Endothelial cell of umbilical vein (primary cell): ENCODE data around the gene LIMK2. TPM values are rescaled to one million over a fixed set of nuclear protein-coding genes. Genes with fewer than 3 reads are reported as not detected.

ENCODE experiments used
- BruUV-seq: library from RNA; stranded (reverse); fragments of 400-500 nt; replicated peaks from 2 replicates; lab custom pipeline; 2021; lab: Mats Ljungman, UMichigan
- CTCF ChIA-PET: fragments of 300-600, 350-600 bp; sonication (Branson Sonifier 250); formaldehyde crosslinking; loops from one replicate; lab custom pipeline; 2021; ENCODE audit warnings: antibody characterized with exemption, inconsistent platforms; lab: Charles Lee
- POLR2A ChIA-PET: fragments of 300-600, 350-600 bp; sonication (Branson Sonifier 250); formaldehyde crosslinking; loops from one replicate; lab custom pipeline; 2021; ENCODE audit warnings: antibody characterized with exemption, inconsistent platforms; lab: Charles Lee
- DNase-seq: peaks from one replicate; pipeline ENCODE4 v3.0.0-alpha.2; 2011; ENCODE audit warnings: low read depth, low spot score
- FAIRE-seq: peaks from 2 replicates; lab custom pipeline; 2011; peaks lifted over from hg19 to GRCh38; lab: Jason Lieb, UNC
- H2AFZ ChIP-seq: 2 replicates; pipeline ENCODE4 v1.6.0; 2012; ENCODE audit warnings: low read depth, low read length, control low read depth, inconsistent platforms
- H3K27ac ChIP-seq: 2 replicates; pipeline ENCODE4 v1.5.1; 2011; ENCODE audit warnings: low read depth, mild to moderate bottlenecking, control low read depth, low read length, moderate library complexity; ENCODE audit not compliant: insufficient read depth
- H3K27me3 ChIP-seq, 2 experiments: 2 replicates each; pipeline versions ENCODE4 v1.6.0 to v1.6.1; 2011; ENCODE audit warnings: low read length in 2 of 2, mixed read lengths in 1 of 2; ENCODE audit not compliant: control insufficient read depth in 2 of 2, insufficient read depth in 2 of 2
- H3K36me3 ChIP-seq, 2 experiments: 2 replicates in 1 of 2; 3 replicates in 1 of 2; pipeline ENCODE4 v1.5.1; 2011; ENCODE audit warnings: low read length in 2 of 2, mild to moderate bottlenecking in 1 of 2, moderate library complexity in 1 of 2; ENCODE audit not compliant: control insufficient read depth in 2 of 2, insufficient read depth in 2 of 2; ENCODE audit errors: extremely low read depth in 1 of 2
- H3K4me1 ChIP-seq: 3 replicates; pipeline ENCODE4 v1.5.1; 2011; ENCODE audit warnings: mild to moderate bottlenecking, low read length; ENCODE audit not compliant: control insufficient read depth, insufficient read depth; ENCODE audit errors: extremely low read depth
- H3K4me2 ChIP-seq: 2 replicates; pipeline ENCODE4 v1.6.1; 2011; ENCODE audit warnings: low read length, control low read depth, mixed read lengths; ENCODE audit not compliant: insufficient read depth
- H3K4me3 ChIP-seq, 3 experiments: fragments of 200-600 bp in 1 of 3; sonication (generic), shearing (Covaris generic) in 1 of 3; replicated peaks in 1 of 3; 2 replicates each; pipeline ENCODE4 v1.5.1; 2011 to 2016; ENCODE audit warnings: control low read depth in 3 of 3, low read length in 3 of 3, mild to moderate bottlenecking in 2 of 3, inconsistent platforms in 1 of 3, low read depth in 1 of 3, moderate library complexity in 1 of 3; ENCODE audit not compliant: insufficient read depth in 1 of 3
- H3K79me2 ChIP-seq: 2 replicates; pipeline ENCODE4 v1.6.0; 2012; ENCODE audit warnings: low read length, inconsistent platforms; ENCODE audit not compliant: control insufficient read depth, insufficient read depth
- H3K9ac ChIP-seq: replicated peaks from 2 replicates; pipeline ENCODE3; 2011; ENCODE audit warnings: low read length, control low read depth; ENCODE audit not compliant: insufficient read depth; ENCODE audit errors: extremely low read depth
- H3K9me1 ChIP-seq: replicated peaks from 3 replicates; pipeline ENCODE4 v1.6.0; 2011; ENCODE audit warnings: mild to moderate bottlenecking, low read length; ENCODE audit not compliant: control insufficient read depth, insufficient read depth; ENCODE audit errors: extremely low read depth
- H3K9me3 ChIP-seq: replicated peaks from 2 replicates; pipeline ENCODE4 v1.5.1; 2012; ENCODE audit warnings: low read length, inconsistent platforms; ENCODE audit not compliant: control insufficient read depth, insufficient read depth
- H4K20me1 ChIP-seq: replicated peaks from 2 replicates; pipeline ENCODE3; 2011; ENCODE audit warnings: mild to moderate bottlenecking, low read length; ENCODE audit not compliant: control insufficient read depth, insufficient read depth; ENCODE audit errors: extremely low read depth
- EZH2 ChIP-seq: IDR thresholded peaks from 2 replicates; pipeline ENCODE4 v1.6.1; 2012; ENCODE audit warnings: borderline replicate concordance, low read depth, mild to moderate bottlenecking, moderate library complexity, low read length, inconsistent platforms; ENCODE audit not compliant: severe bottlenecking
- FOS ChIP-seq: IDR thresholded peaks from 2 replicates; pipeline ENCODE4 v1.6.1; 2011; ENCODE audit warnings: mild to moderate bottlenecking, low read length, moderate library complexity, borderline replicate concordance; ENCODE audit not compliant: insufficient read depth
- GATA2 ChIP-seq: IDR thresholded peaks from 2 replicates; pipeline ENCODE4 v1.7.0; 2011; ENCODE audit warnings: low read depth, mild to moderate bottlenecking, moderate library complexity, mixed read lengths, low read length; ENCODE audit not compliant: insufficient read length, insufficient read depth
- JUN ChIP-seq: IDR thresholded peaks from 2 replicates; pipeline ENCODE4 v1.6.1; 2011; ENCODE audit warnings: borderline replicate concordance, low read depth; ENCODE audit not compliant: insufficient read length, insufficient read depth
- MYC ChIP-seq: IDR thresholded peaks from one replicate; pipeline ENCODE4 v1.6.1; 2011; ENCODE audit warnings: mild to moderate bottlenecking, low read depth, low read length
- POLR2A ChIP-seq: IDR thresholded peaks from 2 replicates; pipeline ENCODE4 v1.6.1; 2012; ENCODE audit warnings: low read depth, mild to moderate bottlenecking, control low read depth, low read length
- POLR2AphosphoS5 ChIP-seq: IDR thresholded peaks from 2 replicates; pipeline ENCODE4 v1.6.1; 2012; ENCODE audit warnings: low read depth, mild to moderate bottlenecking, control low read depth, low read length, moderate library complexity; ENCODE audit not compliant: insufficient read depth
- dilution Hi-C: fragments of 300-500 bp; cut with MboI; formaldehyde crosslinking; loops from one replicate; pipeline ENCODE4 v1.15.0; 2019; ENCODE audit warnings: low sequenced_read_pairs; ENCODE audit not compliant: extremely low pct_ligation_motif_present
- intact Hi-C: fragments of 100-400 bp; cut with micrococcal nuclease; formaldehyde crosslinking; loops from one replicate; pipeline ENCODE4 v1.10.0; 2022
- polyA plus RNA-seq, 4 experiments: library from polyadenylated mRNA; depleted of rRNA in 3 of 4; stranded (reverse) in 3 of 4; unstranded in 1 of 4; fragments of >200 nt; gene quantifications; 2 replicates each; pipeline versions ENCODE4 v1.2.1 to v1.2.3, GENCODE V29; 2011 to 2012; ENCODE audit warnings: missing spikeins in 1 of 4
- total RNA-seq: library from RNA; stranded (reverse); gene quantifications from 2 replicates; pipeline ENCODE4 v1.2.3, GENCODE V29; 2021
- TF ChIP-seq, protein P1 (sequence below): IDR thresholded peaks from 2 replicates; pipeline ENCODE4 v1.6.1; 2011; ENCODE audit not compliant: insufficient read depth, insufficient read length

The LIMK2 gene
- total and polyA plus RNA-seq, 2 donors (not counting 3 experiments of a cell fraction or from before 2014, with no cell fraction given): 23.2 to 76.7 TPM

GRCh38 chr22:31238057-31238456 is 26.0 kb downstream of the LIMK2 start:
- FAIRE-seq: no peak
- Histone ChIP-seq H3K27ac (peak overlapping the region; percentile 27), H3K4me3 (no peak overlapping the region), H2AFZ (no peak overlapping the region), H3K9ac (no peak overlapping the region), H3K4me2 (no peak overlapping the region), H3K4me1 (peaks cover 76% of the 10 kb centered on the region), H3K9me1 (no peaks in the 10 kb centered on the region), H3K79me2 (peaks cover 52% of the 10 kb centered on the region), H4K20me1 (no peaks in the 10 kb centered on the region), H3K27me3 (no peaks in the 10 kb centered on the region), H3K36me3 (peaks cover 0 to 3% of the 10 kb centered on the region in 2 experiments), H3K9me3 (no peaks in the 10 kb centered on the region)
- dilution Hi-C loops (no loop called here), intact Hi-C loops (no loop called here)
- TF ChIP-seq MYC (no peak), GATA2 (no peak), POLR2AphosphoS5 (no peak), EZH2 (no peak), FOS (peak; percentile 67), JUN (peak; percentile 38)
- DNase-seq: no peak
- ChIA-PET CTCF (interaction anchor here (1.5 kb wide), 1 partner anchor 35 kb away, joined by 5 read pairs; no protein-coding TSS in a partner anchor), POLR2A (no interaction called here)
- no TSS peak for BruUV-seq

- dilution Hi-C loops (no loop called here), intact Hi-C loops (no loop called here)
- Histone ChIP-seq H3K27me3 (no peaks in the 10 kb centered on the region), H3K36me3 (peaks cover 0 to 3% of the 10 kb centered on the region in 2 experiments), H3K4me2 (no peak overlapping the region), H3K79me2 (peaks cover 51% of the 10 kb centered on the region), H4K20me1 (no peaks in the 10 kb centered on the region), H3K9me1 (no peaks in the 10 kb centered on the region), H3K27ac (no peak overlapping the region), H3K9me3 (no peaks in the 10 kb centered on the region), H3K4me3 (no peak overlapping the region), H3K9ac (no peak overlapping the region), H2AFZ (no peak overlapping the region), H3K4me1 (peaks cover 78% of the 10 kb centered on the region)
- DNase-seq (no peak), FAIRE-seq (peak; percentile 66)
- CTCF ChIA-PET: interaction anchor here (1.1 to 14.3 kb wide), 4 partner anchors 10 to 133 kb away, joined by 3 to 169 read pairs (median 6); partner anchors contain the start of genes LIMK2 and SELENOM
- BruUV-seq: no TSS peak
- no peak for TF ChIP-seq FOS
- TF ChIP-seq GATA2: peak; percentile 37
- no peak for TF ChIP-seq MYC
- no peak for TF ChIP-seq POLR2A
- TF ChIP-seq, protein P1, sequence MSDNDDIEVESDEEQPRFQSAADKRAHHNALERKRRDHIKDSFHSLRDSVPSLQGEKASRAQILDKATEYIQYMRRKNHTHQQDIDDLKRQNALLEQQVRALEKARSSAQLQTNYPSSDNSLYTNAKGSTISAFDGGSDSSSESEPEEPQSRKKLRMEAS: no peak
- TF ChIP-seq EZH2: no peak
- POLR2A ChIA-PET: no interaction called here
Measured at GRCh38 chr22:31239771-31240370, 27.8 kb downstream of the LIMK2 start.
